ENCODE data around the gene CCR9. TPM values are rescaled to one million over a fixed set of nuclear protein-coding genes. Genes with fewer than 3 reads are reported as not detected.

Gene CCR9
- total RNA-seq, 5 donors from 2014 or later (not counting 1 experiment from before 2014, with no cell fraction given) = 2.1 to 10.0 (median 4.2) TPM

DNA sequence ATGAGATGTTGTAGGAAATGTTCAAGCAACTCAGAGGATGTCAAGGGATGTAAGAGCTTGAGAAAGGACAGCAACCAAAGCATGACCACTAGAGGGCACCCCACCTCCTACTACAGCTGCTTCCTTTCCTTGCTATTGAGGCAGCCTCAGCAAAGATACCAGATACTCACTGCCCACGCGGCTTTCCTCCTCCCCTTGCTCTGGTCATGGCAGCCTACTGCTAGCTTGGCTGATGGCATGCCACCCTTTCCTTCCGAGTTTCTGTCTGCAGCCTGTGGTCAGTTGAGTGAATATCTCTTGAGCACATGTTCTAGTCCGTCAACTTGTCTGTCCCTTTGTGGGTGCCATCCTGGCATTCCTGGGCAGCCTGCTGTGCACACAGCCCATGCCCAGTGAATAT is 52.5 kb downstream of the CCR9 start:
- 25% methylated on average over 1 of the region's 4 CpGs for WGBS (ENCODE audit: insufficient coverage)
- DNase-seq = peak; percentile 61 to 95 (median 79)
- ChIA-PET POLR2A (no interaction called here), CTCF (interaction anchor here (0.6 to 7.9 kb wide), 22 partner anchors 12 to 439 kb away, joined by 3 to 97 read pairs (median 4); no protein-coding TSS in a partner anchor)
- Histone ChIP-seq H3K9me3 (no peaks in the 10 kb centered on the region), H3K27me3 (replicated peaks in 1 of 2; ENCODE audit: control insufficient read depth in 2 of 2, extremely low read depth in 1 of 2, insufficient read depth in 2 of 2, low read length in 1 of 2) (no peaks in the 10 kb centered on the region), H3K4me1 (ENCODE audit: control insufficient read depth in 1 of 2, extremely low read depth in 1 of 2, insufficient read depth in 2 of 2, low read length in 2 of 2) (peaks cover 6 to 31% of the 10 kb centered on the region in 2 experiments), H3K27ac (ENCODE audit: low read length) (no peak overlapping the region), H3K36me3 (ENCODE audit: control insufficient read depth in 2 of 2, extremely low read depth in 1 of 2, insufficient read depth in 1 of 2, low read length in 1 of 2) (peaks cover 15 to 46% of the 10 kb centered on the region in 2 donors), H3K4me3 (ENCODE audit: control insufficient read depth in 1 of 2, extremely low read depth in 1 of 2, low read length in 1 of 2) (no peak overlapping the region)
- peaks cover 42% of the 10 kb centered on the region for H3K36me3 Mint-ChIP-seq
- no peak overlapping the region for H3K4me3 Mint-ChIP-seq
- no peak overlapping the region for H3K27ac Mint-ChIP-seq
- peaks cover 0 to 2% (median 0%) of the 10 kb centered on the region in 3 donors for H3K9me3 Mint-ChIP-seq
- ATAC-seq (replicated peaks in 1 of 4) = peak; percentile 56 to 75 (median 64)
- H3K27me3 Mint-ChIP-seq = no peaks in the 10 kb centered on the region
- H3K4me1 Mint-ChIP-seq = peaks cover 34 to 47% (median 38%) of the 10 kb centered on the region in 3 donors

DNA sequence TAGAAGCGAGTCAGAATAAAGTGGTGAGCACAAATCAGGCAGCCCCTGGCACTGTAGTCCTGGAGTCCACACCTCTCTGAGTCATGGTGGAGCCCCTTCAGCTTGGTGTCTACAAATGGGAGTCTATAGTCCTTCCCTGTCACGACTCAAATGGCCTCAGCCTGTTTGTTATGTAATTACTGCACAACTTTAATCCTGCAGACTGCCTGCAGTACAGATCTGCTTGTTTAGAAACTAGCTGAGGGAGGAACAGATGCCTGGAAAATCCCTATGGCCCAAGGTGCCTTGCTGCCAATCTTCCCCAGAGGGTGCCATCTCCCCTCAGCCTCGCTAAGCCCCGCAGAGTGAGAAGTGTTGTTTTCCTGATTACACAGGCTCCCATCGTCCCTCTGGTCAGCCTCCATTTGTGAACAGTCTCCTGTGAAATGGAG is 53.0 kb downstream of the CCR9 start:
- ChIA-PET CTCF (interaction anchor here (0.6 to 7.9 kb wide), 24 partner anchors 11 to 439 kb away, joined by 3 to 97 read pairs (median 4); no protein-coding TSS in a partner anchor), POLR2A (no interaction called here)
- Histone ChIP-seq H3K36me3 (ENCODE audit: control insufficient read depth in 2 of 2, extremely low read depth in 1 of 2, insufficient read depth in 1 of 2, low read length in 1 of 2) (peaks cover 15 to 41% of the 10 kb centered on the region in 2 donors), H3K27me3 (replicated peaks in 1 of 2; ENCODE audit: control insufficient read depth in 2 of 2, extremely low read depth in 1 of 2, insufficient read depth in 2 of 2, low read length in 1 of 2) (no peaks in the 10 kb centered on the region), H3K27ac (ENCODE audit: low read length) (no peak overlapping the region), H3K9me3 (no peaks in the 10 kb centered on the region), H3K4me1 (ENCODE audit: control insufficient read depth in 1 of 2, extremely low read depth in 1 of 2, insufficient read depth in 2 of 2, low read length in 2 of 2) (peaks cover 7 to 31% of the 10 kb centered on the region in 2 experiments), H3K4me3 (ENCODE audit: control insufficient read depth in 1 of 2, extremely low read depth in 1 of 2, low read length in 1 of 2) (no peak overlapping the region)
- H3K36me3 Mint-ChIP-seq = peaks cover 37% of the 10 kb centered on the region
- peaks cover 36 to 49% (median 41%) of the 10 kb centered on the region in 3 donors for H3K4me1 Mint-ChIP-seq
- ATAC-seq (replicated peaks in 1 of 4) (peak in 2 of 4 experiments; percentile 1 to 5), DNase-seq (no peak)
- H3K27me3 Mint-ChIP-seq = no peaks in the 10 kb centered on the region
- peaks cover 0 to 2% (median 0%) of the 10 kb centered on the region in 3 donors for H3K9me3 Mint-ChIP-seq
- H3K27ac Mint-ChIP-seq = peak overlapping the region; percentile 4 to 66
- H3K4me3 Mint-ChIP-seq = no peak overlapping the region
- 100% methylated on average over 1 of the region's 5 CpGs for WGBS (ENCODE audit: insufficient coverage)

DNA sequence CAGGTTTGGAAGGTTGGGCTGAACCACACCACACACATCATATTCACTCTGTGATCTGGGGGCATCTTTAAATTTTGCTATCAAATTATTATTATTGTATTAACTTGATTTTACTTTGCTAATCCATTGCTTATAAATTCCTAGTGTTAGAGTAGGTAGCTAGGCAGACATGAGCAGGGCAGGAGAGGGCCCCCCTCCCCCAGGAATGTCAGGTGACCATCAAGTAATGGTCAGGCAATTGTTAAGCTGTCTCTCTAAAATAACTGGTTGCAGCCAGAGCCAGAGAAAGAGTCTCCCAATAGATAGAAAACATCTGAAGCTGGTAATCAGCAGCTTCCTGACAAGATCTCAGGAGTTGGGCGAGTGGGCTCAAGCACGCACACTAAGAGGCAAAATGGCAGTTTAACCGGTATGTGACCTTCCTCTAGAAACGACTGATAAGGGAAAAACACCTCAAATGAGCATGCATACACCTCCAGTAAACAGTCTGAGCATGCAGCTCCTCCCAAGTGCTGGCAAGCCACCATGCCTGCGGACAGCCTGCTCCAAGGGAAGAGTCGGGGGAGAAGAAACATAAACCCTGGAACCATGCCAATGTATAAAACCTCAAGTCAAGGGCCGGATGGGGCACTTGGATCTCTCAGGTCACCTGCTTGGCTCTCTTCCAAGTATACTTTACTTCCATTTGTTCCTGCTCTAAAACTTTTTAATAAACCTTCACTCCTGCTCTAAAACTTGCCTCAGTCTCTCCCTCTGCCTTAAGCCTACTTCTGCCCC is 53.8 kb downstream of the CCR9 start:
- DNase-seq = no peak
- no peak for ATAC-seq (replicated peaks in 1 of 4)
- peak overlapping the region in 1 of 2 donors; percentile 51 for H3K27ac Mint-ChIP-seq
- 100% methylated on average over 5 of the region's 7 CpGs for WGBS (ENCODE audit: insufficient coverage)
- no peaks in the 10 kb centered on the region for H3K27me3 Mint-ChIP-seq
- Histone ChIP-seq H3K4me3 (ENCODE audit: control insufficient read depth in 1 of 2, extremely low read depth in 1 of 2, low read length in 1 of 2) (no peak overlapping the region), H3K9me3 (no peaks in the 10 kb centered on the region), H3K27ac (ENCODE audit: low read length) (no peak overlapping the region), H3K36me3 (ENCODE audit: control insufficient read depth in 2 of 2, extremely low read depth in 1 of 2, insufficient read depth in 1 of 2, low read length in 1 of 2) (peaks cover 12 to 35% of the 10 kb centered on the region in 2 donors), H3K4me1 (ENCODE audit: control insufficient read depth in 1 of 2, extremely low read depth in 1 of 2, insufficient read depth in 2 of 2, low read length in 2 of 2) (peaks cover 7 to 39% of the 10 kb centered on the region in 2 experiments), H3K27me3 (replicated peaks in 1 of 2; ENCODE audit: control insufficient read depth in 2 of 2, extremely low read depth in 1 of 2, insufficient read depth in 2 of 2, low read length in 1 of 2) (no peaks in the 10 kb centered on the region)
- peaks cover 0 to 2% (median 0%) of the 10 kb centered on the region in 3 donors for H3K9me3 Mint-ChIP-seq
- H3K4me1 Mint-ChIP-seq = peaks cover 43 to 57% (median 44%) of the 10 kb centered on the region in 3 donors
- no peak overlapping the region for H3K4me3 Mint-ChIP-seq
- H3K36me3 Mint-ChIP-seq = peaks cover 41% of the 10 kb centered on the region
- POLR2A ChIA-PET = interaction anchor here in 1 of 2 donors (0.6 kb wide), 1 partner anchor 235 kb away, joined by 6 read pairs; no protein-coding TSS in a partner anchor
- CTCF ChIA-PET = interaction anchor here (0.6 to 7.9 kb wide), 10 partner anchors 10 to 140 kb away, joined by 3 to 97 read pairs (median 4); no protein-coding TSS in a partner anchor

DNA sequence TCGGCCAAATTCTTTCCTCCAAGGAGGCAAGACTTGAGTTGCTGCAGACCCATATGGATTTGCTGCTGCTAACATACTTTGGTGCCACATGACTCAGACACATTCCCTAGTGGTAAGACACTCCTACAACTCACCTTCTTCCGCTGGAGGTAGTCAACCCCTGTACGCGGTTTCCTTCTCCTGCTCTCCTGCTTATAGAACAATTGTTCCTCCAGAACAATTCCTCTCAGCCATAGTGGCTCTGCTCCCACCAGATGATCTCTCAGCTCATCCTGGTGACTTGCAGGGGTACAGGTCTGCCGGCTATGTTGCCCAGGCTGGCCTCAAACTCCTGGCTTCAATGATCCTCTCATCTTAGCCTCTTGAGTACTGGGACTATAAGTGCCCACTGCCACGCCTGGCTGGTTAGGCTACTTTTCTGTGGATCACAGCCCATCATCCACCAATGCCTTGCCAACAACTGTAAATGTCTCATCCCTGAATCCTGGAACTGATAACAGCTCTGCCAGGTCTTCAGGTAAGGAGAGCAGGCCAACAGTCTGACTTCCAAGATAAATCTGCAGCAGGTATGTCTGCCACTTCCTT is 54.5 kb downstream of the CCR9 start:
- Histone ChIP-seq H3K4me3 (ENCODE audit: control insufficient read depth in 1 of 2, extremely low read depth in 1 of 2, low read length in 1 of 2) (no peak overlapping the region), H3K4me1 (ENCODE audit: control insufficient read depth in 1 of 2, extremely low read depth in 1 of 2, insufficient read depth in 2 of 2, low read length in 2 of 2) (peaks cover 7 to 45% of the 10 kb centered on the region in 2 experiments), H3K27me3 (replicated peaks in 1 of 2; ENCODE audit: control insufficient read depth in 2 of 2, extremely low read depth in 1 of 2, insufficient read depth in 2 of 2, low read length in 1 of 2) (no peaks in the 10 kb centered on the region), H3K9me3 (no peaks in the 10 kb centered on the region), H3K36me3 (ENCODE audit: control insufficient read depth in 2 of 2, extremely low read depth in 1 of 2, insufficient read depth in 1 of 2, low read length in 1 of 2) (peaks cover 12 to 35% of the 10 kb centered on the region in 2 donors), H3K27ac (ENCODE audit: low read length) (no peak overlapping the region)
- Mint-ChIP-seq H3K4me3 (no peak overlapping the region), H3K36me3 (peaks cover 41% of the 10 kb centered on the region), H3K4me1 (peaks cover 46 to 64% (median 49%) of the 10 kb centered on the region in 3 donors), H3K9me3 (peaks cover 0 to 2% (median 0%) of the 10 kb centered on the region in 3 donors), H3K27ac (peak overlapping the region in 1 of 2 donors; percentile 51), H3K27me3 (no peaks in the 10 kb centered on the region)
- POLR2A ChIA-PET = no interaction called here
- WGBS (ENCODE audit: insufficient coverage) = 77% methylated on average over 6 of the region's 6 CpGs
- ATAC-seq (replicated peaks in 1 of 4) = no peak
- DNase-seq = no peak
- CTCF ChIA-PET = interaction anchor here (0.6 to 7.9 kb wide), 4 partner anchors 56 to 366 kb away, joined by 3 to 97 read pairs (median 22); no protein-coding TSS in a partner anchor

DNA sequence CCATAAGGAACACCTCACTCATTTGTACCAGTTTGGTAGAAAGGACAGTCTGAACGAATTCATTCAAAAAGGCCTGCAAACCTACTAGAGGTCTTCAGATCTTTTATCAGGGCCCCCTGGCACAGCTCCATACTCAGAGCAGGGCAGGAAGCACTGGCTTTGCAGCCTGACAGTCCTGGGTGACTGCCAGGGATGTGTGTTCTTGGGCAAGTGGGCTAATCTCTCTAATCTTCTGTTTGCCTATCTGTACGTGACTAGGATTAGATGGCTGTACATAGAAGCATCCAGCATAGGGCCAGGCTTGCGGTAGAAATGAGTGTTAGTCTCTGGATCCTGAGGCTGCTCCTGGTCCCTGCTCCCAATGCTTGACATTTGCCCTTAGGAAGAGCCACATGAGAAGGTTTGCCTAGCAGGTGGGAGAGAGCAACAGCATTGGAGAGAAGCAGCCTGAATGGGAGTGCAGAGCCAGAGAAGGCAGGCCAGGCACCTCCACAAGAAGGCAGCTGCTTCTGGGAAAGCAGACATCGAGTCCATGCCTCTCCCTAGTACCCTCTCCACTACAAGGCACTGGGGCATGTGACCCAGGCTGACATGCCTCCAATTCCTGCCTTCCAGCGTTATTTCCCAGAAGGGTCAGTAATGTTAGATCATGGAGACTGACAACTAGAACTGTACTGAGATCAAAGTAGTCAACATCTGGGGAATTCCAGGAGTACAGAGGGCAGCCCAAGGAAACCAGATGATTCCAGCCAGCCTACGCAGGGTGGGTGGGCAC is 55.9 kb downstream of the CCR9 start:
- H3K9me3 Mint-ChIP-seq = peaks cover 0 to 2% (median 0%) of the 10 kb centered on the region in 3 donors
- Histone ChIP-seq H3K4me1 (ENCODE audit: control insufficient read depth in 1 of 2, extremely low read depth in 1 of 2, insufficient read depth in 2 of 2, low read length in 2 of 2) (peaks cover 7 to 59% of the 10 kb centered on the region in 2 experiments), H3K27ac (ENCODE audit: low read length) (peak overlapping the region; percentile 37), H3K27me3 (replicated peaks in 1 of 2; ENCODE audit: control insufficient read depth in 2 of 2, extremely low read depth in 1 of 2, insufficient read depth in 2 of 2, low read length in 1 of 2) (no peaks in the 10 kb centered on the region), H3K9me3 (no peaks in the 10 kb centered on the region), H3K36me3 (ENCODE audit: control insufficient read depth in 2 of 2, extremely low read depth in 1 of 2, insufficient read depth in 1 of 2, low read length in 1 of 2) (peaks cover 8 to 34% of the 10 kb centered on the region in 2 donors), H3K4me3 (ENCODE audit: control insufficient read depth in 1 of 2, extremely low read depth in 1 of 2, low read length in 1 of 2) (no peak overlapping the region)
- no peaks in the 10 kb centered on the region for H3K27me3 Mint-ChIP-seq
- POLR2A ChIA-PET = no interaction called here
- peak overlapping the region; percentile 82 to 88 for H3K27ac Mint-ChIP-seq
- H3K36me3 Mint-ChIP-seq = peaks cover 49% of the 10 kb centered on the region
- CTCF ChIA-PET = interaction anchor here in 1 of 2 donors (1.0 to 7.9 kb wide), 3 partner anchors 52 to 436 kb away, joined by 4 to 97 read pairs (median 4); no protein-coding TSS in a partner anchor
- 67% methylated on average over 2 of the region's 6 CpGs for WGBS (ENCODE audit: insufficient coverage)
- ATAC-seq (replicated peaks in 1 of 4) = no peak
- H3K4me3 Mint-ChIP-seq = peak overlapping the region in 1 of 3 donors; percentile 61
- H3K4me1 Mint-ChIP-seq = peaks cover 46 to 76% (median 61%) of the 10 kb centered on the region in 3 donors
- no peak for DNase-seq
